ENCODE data around the gene OR2J1. TPM values are rescaled to one million over a fixed set of nuclear protein-coding genes. Genes with fewer than 3 reads are reported as not detected.

Gene OR2J1
- total RNA-seq: not detected in 2 replicates

DNA sequence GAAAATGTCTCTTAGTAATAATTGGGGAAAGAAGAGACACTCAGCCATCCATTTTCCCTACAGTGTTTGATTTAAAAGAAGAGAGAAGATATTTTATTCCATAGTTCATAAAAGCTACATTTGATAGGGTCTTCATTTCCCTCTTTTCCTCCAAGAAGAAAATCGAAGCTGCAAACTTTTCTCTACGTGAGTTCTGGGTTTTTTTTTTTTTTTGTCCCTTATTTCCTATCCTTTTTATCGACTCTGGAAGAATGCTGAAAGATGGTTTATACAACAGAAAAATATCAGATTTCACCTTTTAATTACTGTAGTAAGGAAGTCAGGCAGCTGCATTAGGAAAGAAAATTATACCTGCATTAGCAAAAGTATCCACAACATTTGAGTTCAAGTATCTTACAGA, at the start of gene OR2J1:
Gene OR2J1, plus strand, starts transcription at position 301 of the 400 bp plus-strand sequence. CDS start 1,453 bp downstream, outside the sequence.

DNA sequence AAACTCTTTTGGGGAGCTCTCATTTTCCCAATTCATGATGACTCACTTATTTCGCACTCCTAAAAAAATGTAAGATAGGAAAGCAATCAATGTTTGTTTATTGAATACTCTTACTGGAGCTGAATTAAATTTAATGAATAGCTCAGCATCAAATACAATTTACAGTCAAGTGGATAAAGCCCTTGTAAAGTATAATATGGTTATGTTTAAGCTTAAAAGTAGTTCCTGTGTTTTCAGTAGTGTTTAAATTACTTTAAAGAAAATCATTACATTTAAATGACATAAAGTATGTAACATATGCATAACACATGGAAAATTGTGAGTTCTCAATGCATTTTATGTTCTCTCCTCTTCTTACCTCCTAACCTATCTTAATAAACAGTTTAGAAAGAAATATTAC, 12.1 kb upstream of the OR2J1 start, which contains the start of gene OR2B3:
Gene OR2B3, minus strand, starts transcription at position 101 of the 400 bp plus-strand sequence. Its CDS starts 65 bp downstream, at position 36.

GRCh38 chr6:29107758-29108157, 8.5 kb downstream of the OR2J1 start, which contains the start of gene OR2J3:
TSS of gene OR2J3 (plus strand) at chr6:29108058. CDS start at chr6:29111891, 3,833 bp downstream.

Other genes with a start within 250 kb of the OR2J1 start
- gene TRIM27, start 175.5 kb upstream of the OR2J1 start, total RNA-seq: 56.5 and 65.7 TPM in 2 replicates
- 1.2 and 1.6 TPM in 2 replicates for gene ZNF311, start 94.2 kb upstream of the OR2J1 start, total RNA-seq
- not detected in 2 replicates for gene OR2W1, start 54.3 kb upstream of the OR2J1 start, total RNA-seq
- gene OR2B3, start 12.2 kb upstream of the OR2J1 start, total RNA-seq: not detected in 2 replicates
- gene OR2J3, start 8.6 kb downstream of the OR2J1 start, total RNA-seq: not detected in 2 replicates
- gene OR2J2, start 71.4 kb downstream of the OR2J1 start, total RNA-seq: not detected in 2 replicates
- not detected in 2 replicates for gene OR14J1, start 202.2 kb downstream of the OR2J1 start, total RNA-seq